LNCaP clone FGC (cell line): ENCODE results near the gene GRB10.
A peak's percentile ranks its signal among the peaks of the same experiment; 100 is the strongest.

Experiments used
- DNase-seq: peaks from one replicate; pipeline ENCODE4 v3.0.0-alpha.2; 2011; ENCODE audit warnings: low read depth
- H3K4me3 ChIP-seq: 2 replicates; pipeline ENCODE4 v1.5.1; 2011; ENCODE audit warnings: mild to moderate bottlenecking, low read depth, low read length, control low read depth
- CTCF ChIP-seq: IDR thresholded peaks from 2 replicates; pipeline ENCODE4 v1.5.1; 2012; ENCODE audit warnings: mild to moderate bottlenecking; ENCODE audit not compliant: control insufficient read depth, insufficient read depth; ENCODE audit errors: extremely low read depth

Gene GRB10

GRCh38 chr7:50596484-50596883 is 186.2 kb downstream of the GRB10 start:
- TF ChIP-seq CTCF, result no peak
- no peak for DNase-seq
- H3K4me3 ChIP-seq, result no peak overlapping the region

DNA sequence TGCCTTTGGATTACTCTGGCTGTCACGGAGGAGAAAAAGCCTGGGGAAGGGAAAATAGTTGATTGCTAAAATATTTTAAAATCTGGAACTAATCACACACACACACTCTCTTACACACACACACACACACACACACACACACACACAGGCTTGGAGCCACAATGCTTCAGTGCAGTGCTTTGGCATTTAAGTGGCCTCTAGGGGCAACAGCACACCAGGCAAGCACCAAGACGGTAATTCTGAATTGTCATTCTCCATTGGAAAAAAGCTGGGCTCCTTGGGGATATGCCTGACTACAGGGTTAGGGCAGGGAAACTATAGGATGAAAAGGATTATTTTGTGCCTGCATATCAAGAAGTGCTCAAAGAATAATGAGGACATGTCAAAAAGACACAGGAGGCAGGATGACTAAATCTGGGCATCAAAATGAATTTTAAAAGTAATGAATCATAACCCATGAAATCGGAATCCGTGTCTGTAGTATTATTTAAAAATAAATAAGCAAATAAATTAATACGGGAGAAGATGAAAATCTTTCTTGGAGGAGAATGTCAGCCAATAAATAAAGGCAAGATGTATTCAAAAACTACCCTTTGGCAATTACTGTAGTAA is 187.1 kb downstream of the GRB10 start:
- peak; percentile 61 for TF ChIP-seq CTCF
- no peak for DNase-seq
- no peak overlapping the region for H3K4me3 ChIP-seq

GRCh38 chr7:50594734-50595485 is 187.8 kb downstream of the GRB10 start:
- DNase-seq, result no peak
- TF ChIP-seq CTCF, result no peak
- no peak overlapping the region for H3K4me3 ChIP-seq

GRCh38 chr7:50594136-50594535 is 188.6 kb downstream of the GRB10 start:
- DNase-seq, result no peak
- no peak overlapping the region for H3K4me3 ChIP-seq
- TF ChIP-seq CTCF, result no peak

GRCh38 chr7:50592940-50593339 is 189.8 kb downstream of the GRB10 start:
- no peak for TF ChIP-seq CTCF
- DNase-seq, result no peak

DNA sequence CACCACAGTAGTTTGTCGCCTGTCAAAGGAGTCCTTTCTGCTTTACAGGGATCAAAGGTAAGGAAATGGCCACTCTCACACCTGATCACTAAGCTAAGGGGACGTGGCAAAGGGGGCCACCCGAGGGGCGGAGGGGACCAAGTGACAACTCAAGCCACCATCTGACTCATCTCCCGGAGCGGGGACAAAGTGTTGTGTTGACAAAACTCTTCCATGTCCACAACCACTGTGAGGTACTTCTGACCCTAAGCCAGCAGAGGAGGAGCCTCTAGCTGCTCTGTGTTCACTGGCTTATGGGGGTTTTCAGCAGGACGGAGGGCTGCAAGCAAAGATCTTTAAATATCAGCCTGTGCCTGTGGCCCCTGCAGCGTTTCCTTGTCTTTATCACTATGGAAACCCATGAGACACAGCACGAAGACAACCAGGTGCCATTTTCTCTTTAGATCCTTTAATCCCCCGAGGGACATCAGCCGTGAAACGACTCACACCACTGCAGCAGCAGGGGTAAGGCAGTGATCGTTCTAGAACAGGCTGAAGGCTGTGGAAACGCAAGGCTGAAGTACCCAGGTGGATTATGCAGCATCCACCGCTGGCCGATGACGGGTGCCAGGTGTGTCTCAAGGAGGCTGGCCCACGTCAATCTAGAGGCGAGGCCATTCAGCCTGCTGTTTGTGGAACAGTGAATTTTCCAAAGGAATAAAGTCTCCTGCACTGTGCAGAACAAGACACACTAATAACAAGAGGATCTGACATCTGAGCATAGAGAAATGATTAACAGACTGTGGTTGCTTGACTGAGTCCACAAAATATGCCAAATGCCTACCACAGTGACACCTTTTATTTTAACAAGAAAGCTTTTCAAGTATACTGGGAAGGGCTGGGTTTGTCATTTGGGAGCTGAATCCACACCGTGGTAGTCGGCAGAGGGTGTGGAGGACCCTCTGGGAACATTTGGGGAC is 190.9 kb downstream of the GRB10 start:
- no peak for TF ChIP-seq CTCF
- no peak overlapping the region for H3K4me3 ChIP-seq
- no peak for DNase-seq

More at GRCh38 chr7:50592940-50593339, 189.8 kb downstream of the GRB10 start:
- H3K4me3 ChIP-seq, result no peak overlapping the region
